H9 (cell line): Measurements from ENCODE around the gene SLC2A4. TPM values are rescaled to one million over a fixed set of nuclear protein-coding genes. Genes with fewer than 3 reads are reported as not detected.

Source experiments
- DNase-seq: peaks from one replicate; pipeline ENCODE4 v3.0.0-alpha.2; 2017
- H2AFZ ChIP-seq: one replicate; pipeline ENCODE4 v1.6.1; 2013; ENCODE audit warnings: mild to moderate bottlenecking, low read length, control low read depth, moderate library complexity
- H2AK5ac ChIP-seq: 2 replicates; pipeline ENCODE4 v1.6.1; 2013; ENCODE audit warnings: low read length, control low read depth, mixed read lengths; ENCODE audit not compliant: insufficient read length
- H2BK120ac ChIP-seq: one replicate; pipeline ENCODE4 v1.6.1; 2013; ENCODE audit warnings: low read depth, mild to moderate bottlenecking, low read length, control low read depth, inconsistent platforms; ENCODE audit not compliant: poor library complexity, severe bottlenecking
- H2BK12ac ChIP-seq: 2 replicates; pipeline ENCODE4 v1.6.1; 2013; ENCODE audit warnings: low read length, control low read depth, mixed read lengths, low read depth; ENCODE audit not compliant: insufficient read length
- H2BK15ac ChIP-seq: 2 replicates; pipeline ENCODE4 v1.6.1; 2013; ENCODE audit warnings: low read depth, low read length, control low read depth
- H2BK20ac ChIP-seq: one replicate; pipeline ENCODE4 v1.6.1; 2013; ENCODE audit warnings: low read depth, mild to moderate bottlenecking, low read length, control low read depth, inconsistent platforms; ENCODE audit not compliant: poor library complexity, severe bottlenecking
- H2BK5ac ChIP-seq: 2 replicates; pipeline ENCODE4 v1.6.1; 2013; ENCODE audit warnings: low read length, control low read depth, mixed read lengths; ENCODE audit not compliant: insufficient read length
- H3K14ac ChIP-seq: 2 replicates; pipeline ENCODE4 v1.6.1; 2013; ENCODE audit warnings: low read length, control low read depth; ENCODE audit not compliant: insufficient read depth
- H3K18ac ChIP-seq: 2 replicates; pipeline ENCODE4 v1.6.1; 2013; ENCODE audit warnings: low read depth, mild to moderate bottlenecking, mixed read lengths, low read length, control low read depth; ENCODE audit not compliant: insufficient read length
- H3K23ac ChIP-seq: 2 replicates; pipeline ENCODE4 v1.6.1; 2013; ENCODE audit warnings: low read length, control low read depth, mixed read lengths, low read depth; ENCODE audit not compliant: insufficient read length
- H3K23me2 ChIP-seq: 2 replicates; pipeline ENCODE4 v1.6.1; 2013; ENCODE audit warnings: low read depth, mild to moderate bottlenecking, mixed read lengths, low read length, control low read depth; ENCODE audit not compliant: insufficient read length, poor library complexity, severe bottlenecking
- H3K27ac ChIP-seq: 2 replicates; pipeline ENCODE4 v1.5.1; 2013; ENCODE audit warnings: low read length, control low read depth, mixed read lengths, low read depth; ENCODE audit not compliant: insufficient read length
- H3K27me3 ChIP-seq: 2 replicates; pipeline ENCODE4 v1.6.1; 2013; ENCODE audit warnings: low read length, control low read depth, inconsistent platforms; ENCODE audit not compliant: insufficient read depth
- H3K4ac ChIP-seq: 2 replicates; pipeline ENCODE4 v1.6.1; 2013; ENCODE audit warnings: low read depth, mild to moderate bottlenecking, control low read depth, inconsistent platforms, low read length, moderate library complexity
- H3K4me1 ChIP-seq: 2 replicates; pipeline ENCODE4 v1.6.1; 2013; ENCODE audit warnings: low read length, control low read depth, inconsistent platforms; ENCODE audit not compliant: insufficient read depth
- H3K4me2 ChIP-seq: 2 replicates; pipeline ENCODE4 v1.6.1; 2013; ENCODE audit warnings: low read length, control low read depth, mixed read lengths; ENCODE audit not compliant: insufficient read length, insufficient read depth
- H3K56ac ChIP-seq: 2 replicates; pipeline ENCODE4 v1.6.1; 2013; ENCODE audit warnings: low read depth, mild to moderate bottlenecking, mixed read lengths, low read length, control low read depth; ENCODE audit not compliant: insufficient read length
- H3K79me1 ChIP-seq: 2 replicates; pipeline ENCODE4 v1.6.1; 2013; ENCODE audit warnings: low read depth, mild to moderate bottlenecking, moderate library complexity, low read length, control low read depth, inconsistent platforms; ENCODE audit not compliant: insufficient read depth, poor library complexity, severe bottlenecking
- H3K79me2 ChIP-seq: 2 replicates; pipeline ENCODE4 v1.6.1; 2013; ENCODE audit warnings: low read length, control low read depth, inconsistent platforms; ENCODE audit not compliant: insufficient read depth
- H3K9ac ChIP-seq: 2 replicates; pipeline ENCODE4 v1.6.1; 2013; ENCODE audit warnings: low read length, control low read depth, mixed read lengths; ENCODE audit not compliant: insufficient read length; ENCODE audit errors: extremely low read depth
- H3K9me3 ChIP-seq: one replicate; pipeline ENCODE4 v1.6.1; 2013; ENCODE audit warnings: low read depth, low read length, inconsistent platforms; ENCODE audit not compliant: control insufficient read depth
- H3T11ph ChIP-seq: one replicate; pipeline ENCODE4 v1.6.1; 2013; ENCODE audit warnings: mild to moderate bottlenecking, low read length, control low read depth, inconsistent platforms
- H4K20me1 ChIP-seq: one replicate; pipeline ENCODE4 v1.6.1; 2013; ENCODE audit not compliant: control insufficient read depth, insufficient read length, insufficient read depth
- H4K5ac ChIP-seq: 2 replicates; pipeline ENCODE4 v1.6.1; 2013; ENCODE audit warnings: low read depth, mild to moderate bottlenecking, mixed read lengths, low read length, control low read depth; ENCODE audit not compliant: insufficient read length
- H4K8ac ChIP-seq: replicated peaks from 2 replicates; pipeline ENCODE4 v1.6.1; 2013; ENCODE audit warnings: low read length, control low read depth, mixed read lengths, low read depth; ENCODE audit not compliant: insufficient read length
- H4K91ac ChIP-seq: 2 replicates; pipeline ENCODE4 v1.6.1; 2013; ENCODE audit warnings: low read depth, mild to moderate bottlenecking, moderate library complexity, mixed read lengths, low read length, control low read depth; ENCODE audit not compliant: insufficient read length
- H3K27ac Mint-ChIP-seq, 3 experiments: 2 replicates in 2 of 3; 3 replicates in 1 of 3; pipeline ENCODE4 v1.8.0; 2020 to 2021; ENCODE audit warnings: mixed read lengths in 3 of 3, mild to moderate bottlenecking in 1 of 3, moderate library complexity in 1 of 3
- H3K27me3 Mint-ChIP-seq: 2 replicates; pipeline ENCODE4 v1.8.0; 2021; ENCODE audit warnings: low read depth, mild to moderate bottlenecking, moderate library complexity, mixed read lengths
- H3K36me3 Mint-ChIP-seq, 3 experiments: 2 replicates in 2 of 3; 3 replicates in 1 of 3; pipeline ENCODE4 v1.8.0; 2020 to 2021; ENCODE audit warnings: low read depth in 3 of 3, mixed read lengths in 3 of 3; ENCODE audit not compliant: insufficient read depth in 1 of 3
- H3K4me1 Mint-ChIP-seq, 2 experiments: 2 replicates each; pipeline ENCODE4 v1.8.0; 2020; ENCODE audit warnings: mixed read lengths in 2 of 2
- H3K4me3 Mint-ChIP-seq, 2 experiments: 2 replicates in 1 of 2; 3 replicates in 1 of 2; pipeline ENCODE4 v1.8.0; 2020 to 2021; ENCODE audit warnings: mild to moderate bottlenecking in 2 of 2, mixed read lengths in 2 of 2, moderate library complexity in 1 of 2
- H3K9me3 Mint-ChIP-seq, 2 experiments: 2 replicates in 1 of 2; 3 replicates in 1 of 2; pipeline ENCODE4 v1.8.0; 2020; ENCODE audit warnings: mild to moderate bottlenecking in 2 of 2, mixed read lengths in 2 of 2, moderate library complexity in 1 of 2
- WGBS: extraction: QIAGEN DNeasy Blood & Tissue Kit; methylation state at CpG from one replicate; pipeline ENCODE4 v1.1.7; 2013; ENCODE audit warnings: missing lambda C conversion rate, low lambda C conversion rate, mixed read lengths; ENCODE audit not compliant: insufficient read length; ENCODE audit errors: extremely low coverage; 5-methylcytosine and 5-hydroxymethylcytosine counted together
- total RNA-seq: library from RNA; stranded (reverse); gene quantifications from 2 replicates; pipeline ENCODE4 v1.2.1, GENCODE V29; 2021
- TF ChIP-seq, protein P1 (sequence below): fragments of 200-600 bp; sonication (generic); conservative IDR thresholded peaks from 3 replicates; pipeline ENCODE4 v1.8.0; 2021; ENCODE audit warnings: antibody characterized with exemption, mild to moderate bottlenecking

The SLC2A4 gene
- total RNA-seq, 1 experiment from 2014 or later: 4.4 TPM

DNA sequence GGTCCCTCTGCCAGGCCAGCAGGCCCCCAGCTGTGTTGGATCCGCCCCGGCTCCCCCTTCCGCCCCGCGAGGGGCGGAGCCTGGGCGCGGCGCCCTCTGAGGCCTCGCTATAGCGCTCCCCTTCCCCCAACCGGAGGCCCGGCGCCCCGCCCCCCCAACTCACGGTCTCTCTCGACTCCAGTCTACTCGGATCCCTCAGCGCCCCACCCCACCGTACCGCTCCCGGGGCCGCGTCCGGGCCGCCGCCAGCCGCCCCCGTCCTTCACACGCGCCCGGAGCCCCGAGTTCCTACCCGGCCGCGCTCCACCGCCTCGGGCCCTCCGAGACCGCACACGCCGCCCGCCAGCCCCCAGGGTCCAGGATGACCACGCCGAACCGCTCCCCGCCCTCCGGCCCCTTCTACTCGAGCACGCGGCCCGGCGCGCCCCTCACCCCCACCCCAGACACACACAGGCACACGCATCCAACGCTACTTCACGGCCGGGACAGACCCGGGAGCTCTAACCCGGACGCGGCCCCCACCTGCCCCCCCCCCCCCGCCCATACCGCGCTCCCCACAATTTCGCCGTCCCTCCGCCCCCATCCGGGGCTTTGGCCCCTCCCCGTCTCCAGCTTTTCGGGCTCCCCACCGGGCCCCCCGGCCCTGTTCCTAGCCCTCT is 43.6 kb upstream of the SLC2A4 start:
- H3K56ac ChIP-seq: no peak overlapping the region
- no peaks in the 10 kb centered on the region for H3K9me3 ChIP-seq
- Mint-ChIP-seq H3K27me3 (no peaks in the 10 kb centered on the region; the same call in 1 of the 2 replicates), H3K36me3 (peaks cover 35 to 57% (median 45%) of the 10 kb centered on the region in 3 experiments), H3K27ac (peak overlapping the region; percentile 95; a peak in 5 of 7 replicates), H3K4me3 (peak overlapping the region; percentile 95 to 97), H3K4me1 (peaks cover 42 to 55% of the 10 kb centered on the region in 2 experiments), H3K9me3 (peaks cover 0 to 2% of the 10 kb centered on the region in 2 experiments; a peak in 2 of 5 replicates)
- H4K8ac ChIP-seq: no peak overlapping the region
- H3K4me1 ChIP-seq: no peaks in the 10 kb centered on the region
- H3K4me2 ChIP-seq: peak overlapping the region; percentile 82
- H2BK20ac ChIP-seq: no peak overlapping the region
- H3K14ac ChIP-seq: peak overlapping the region; percentile 64; the same call in 1 of the 2 replicates
- TF ChIP-seq, protein P1, sequence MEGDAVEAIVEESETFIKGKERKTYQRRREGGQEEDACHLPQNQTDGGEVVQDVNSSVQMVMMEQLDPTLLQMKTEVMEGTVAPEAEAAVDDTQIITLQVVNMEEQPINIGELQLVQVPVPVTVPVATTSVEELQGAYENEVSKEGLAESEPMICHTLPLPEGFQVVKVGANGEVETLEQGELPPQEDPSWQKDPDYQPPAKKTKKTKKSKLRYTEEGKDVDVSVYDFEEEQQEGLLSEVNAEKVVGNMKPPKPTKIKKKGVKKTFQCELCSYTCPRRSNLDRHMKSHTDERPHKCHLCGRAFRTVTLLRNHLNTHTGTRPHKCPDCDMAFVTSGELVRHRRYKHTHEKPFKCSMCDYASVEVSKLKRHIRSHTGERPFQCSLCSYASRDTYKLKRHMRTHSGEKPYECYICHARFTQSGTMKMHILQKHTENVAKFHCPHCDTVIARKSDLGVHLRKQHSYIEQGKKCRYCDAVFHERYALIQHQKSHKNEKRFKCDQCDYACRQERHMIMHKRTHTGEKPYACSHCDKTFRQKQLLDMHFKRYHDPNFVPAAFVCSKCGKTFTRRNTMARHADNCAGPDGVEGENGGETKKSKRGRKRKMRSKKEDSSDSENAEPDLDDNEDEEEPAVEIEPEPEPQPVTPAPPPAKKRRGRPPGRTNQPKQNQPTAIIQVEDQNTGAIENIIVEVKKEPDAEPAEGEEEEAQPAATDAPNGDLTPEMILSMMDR: no peak
- no peak overlapping the region for H3K9ac ChIP-seq
- no peak overlapping the region for H2BK120ac ChIP-seq
- no peaks in the 10 kb centered on the region for H3K27me3 ChIP-seq
- no peak overlapping the region for H3K4ac ChIP-seq
- H3K79me1 ChIP-seq: peaks cover 13% of the 10 kb centered on the region
- no peak overlapping the region for H2AK5ac ChIP-seq
- H4K5ac ChIP-seq: no peak overlapping the region
- WGBS: no CpG with 5 or more reads among the region's 73 CpGs
- H4K91ac ChIP-seq: no peak overlapping the region
- no peak overlapping the region for H3K23ac ChIP-seq
- peaks cover 13% of the 10 kb centered on the region; the same call in 1 of the 2 replicates for H3K79me2 ChIP-seq
- H2BK12ac ChIP-seq: no peak overlapping the region
- peaks cover 11% of the 10 kb centered on the region for H3K23me2 ChIP-seq
- H4K20me1 ChIP-seq: no peaks in the 10 kb centered on the region
- no peak overlapping the region for H2AFZ ChIP-seq
- H2BK5ac ChIP-seq: no peak overlapping the region
- peak; percentile 91 for DNase-seq
- H3T11ph ChIP-seq: no peak overlapping the region
- no peak overlapping the region for H2BK15ac ChIP-seq
- H3K18ac ChIP-seq: peak overlapping the region; percentile 71
- H3K27ac ChIP-seq: no peak overlapping the region
